Measurements from ENCODE around the gene GUCA2A. TPM values are rescaled to one million over a fixed set of nuclear protein-coding genes. Genes with fewer than 3 reads are reported as not detected.

The GUCA2A gene
- polyA plus RNA-seq, 1 donor from 2014 or later, result not detected

- peaks cover 14% of the 10 kb centered on the region for H3K27me3 Mint-ChIP-seq
- no peak overlapping the region for H3K4me3 Mint-ChIP-seq
- peaks cover 0 to 3% (median 0%) of the 10 kb centered on the region in 3 donors for H3K4me1 Mint-ChIP-seq
- peaks cover 0 to 5% (median 2%) of the 10 kb centered on the region in 3 donors for H3K9me3 Mint-ChIP-seq
- peaks cover 2% of the 10 kb centered on the region for H3K36me3 Mint-ChIP-seq
- peak overlapping the region in 2 of 3 donors; percentile 36 to 53 for H3K27ac Mint-ChIP-seq
These were observed 28.1 kb downstream of the GUCA2A start for GRCh38 chr1:42136466-42136865.

- peaks cover 0 to 5% (median 2%) of the 10 kb centered on the region in 3 donors for H3K9me3 Mint-ChIP-seq
- H3K27me3 Mint-ChIP-seq, result peaks cover 9% of the 10 kb centered on the region
- H3K27ac Mint-ChIP-seq, result no peak overlapping the region
- peaks cover 0 to 3% (median 0%) of the 10 kb centered on the region in 3 donors for H3K4me1 Mint-ChIP-seq
- peaks cover 2% of the 10 kb centered on the region for H3K36me3 Mint-ChIP-seq
- H3K4me3 Mint-ChIP-seq, result no peak overlapping the region
These were observed 29.1 kb downstream of the GUCA2A start for GRCh38 chr1:42135426-42135825.

- Mint-ChIP-seq H3K4me3 (no peak overlapping the region), H3K4me1 (peaks cover 0 to 3% (median 0%) of the 10 kb centered on the region in 3 donors), H3K36me3 (peaks cover 2% of the 10 kb centered on the region), H3K27ac (no peak overlapping the region), H3K9me3 (peaks cover 0 to 5% (median 2%) of the 10 kb centered on the region in 3 donors), H3K27me3 (peaks cover 13% of the 10 kb centered on the region)
These were observed 30.6 kb downstream of the GUCA2A start for GRCh38 chr1:42133809-42134526.

- Mint-ChIP-seq H3K27ac (no peak overlapping the region), H3K4me3 (no peak overlapping the region), H3K9me3 (peaks cover 0 to 3% (median 0%) of the 10 kb centered on the region in 3 donors), H3K4me1 (peaks cover 0 to 3% (median 0%) of the 10 kb centered on the region in 3 donors), H3K36me3 (peaks cover 2% of the 10 kb centered on the region), H3K27me3 (peaks cover 14% of the 10 kb centered on the region)
These were observed 31.2 kb downstream of the GUCA2A start for GRCh38 chr1:42133390-42133789.

GRCh38 chr1:42130061-42130660 is 34.4 kb downstream of the GUCA2A start:
- peaks cover 10% of the 10 kb centered on the region for H3K27me3 Mint-ChIP-seq
- no peak overlapping the region for H3K27ac Mint-ChIP-seq
- H3K4me1 Mint-ChIP-seq, result no peaks in the 10 kb centered on the region
- H3K9me3 Mint-ChIP-seq, result no peaks in the 10 kb centered on the region
- H3K36me3 Mint-ChIP-seq, result peaks cover 2% of the 10 kb centered on the region
- no peak overlapping the region for H3K4me3 Mint-ChIP-seq

GRCh38 chr1:42128964-42129363 is 35.6 kb downstream of the GUCA2A start:
- peaks cover 2% of the 10 kb centered on the region for H3K36me3 Mint-ChIP-seq
- no peak overlapping the region for H3K27ac Mint-ChIP-seq
- peaks cover 0 to 3% (median 0%) of the 10 kb centered on the region in 3 donors for H3K9me3 Mint-ChIP-seq
- peaks cover 10% of the 10 kb centered on the region for H3K27me3 Mint-ChIP-seq
- H3K4me1 Mint-ChIP-seq, result no peaks in the 10 kb centered on the region
- no peak overlapping the region for H3K4me3 Mint-ChIP-seq

GRCh38 chr1:42128499-42128898 is 36.0 kb downstream of the GUCA2A start:
- H3K4me1 Mint-ChIP-seq, result no peaks in the 10 kb centered on the region
- peaks cover 0 to 4% (median 0%) of the 10 kb centered on the region in 3 donors for H3K9me3 Mint-ChIP-seq
- peaks cover 1% of the 10 kb centered on the region for H3K36me3 Mint-ChIP-seq
- H3K27me3 Mint-ChIP-seq, result peaks cover 10% of the 10 kb centered on the region
- H3K4me3 Mint-ChIP-seq, result no peak overlapping the region
- no peak overlapping the region for H3K27ac Mint-ChIP-seq

GRCh38 chr1:42127767-42128166 is 36.8 kb downstream of the GUCA2A start:
- no peaks in the 10 kb centered on the region for H3K36me3 Mint-ChIP-seq
- peaks cover 0 to 8% (median 2%) of the 10 kb centered on the region in 3 donors for H3K9me3 Mint-ChIP-seq
- peaks cover 10% of the 10 kb centered on the region for H3K27me3 Mint-ChIP-seq
- no peak overlapping the region for H3K27ac Mint-ChIP-seq
- H3K4me1 Mint-ChIP-seq, result no peaks in the 10 kb centered on the region
- no peak overlapping the region for H3K4me3 Mint-ChIP-seq

GRCh38 chr1:42125552-42125951 is 39.0 kb downstream of the GUCA2A start:
- Mint-ChIP-seq H3K36me3 (peaks cover 2% of the 10 kb centered on the region), H3K27ac (peak overlapping the region in 1 of 3 donors; percentile 44), H3K4me1 (no peaks in the 10 kb centered on the region), H3K9me3 (peaks cover 4 to 13% (median 10%) of the 10 kb centered on the region in 3 donors), H3K4me3 (no peak overlapping the region), H3K27me3 (peaks cover 10% of the 10 kb centered on the region)

GRCh38 chr1:42122408-42122807 is 42.1 kb downstream of the GUCA2A start:
- no peaks in the 10 kb centered on the region for H3K4me1 Mint-ChIP-seq
- peaks cover 3% of the 10 kb centered on the region for H3K27me3 Mint-ChIP-seq
- peaks cover 4 to 13% (median 10%) of the 10 kb centered on the region in 3 donors for H3K9me3 Mint-ChIP-seq
- H3K4me3 Mint-ChIP-seq, result no peak overlapping the region
- no peak overlapping the region for H3K27ac Mint-ChIP-seq
- peaks cover 2% of the 10 kb centered on the region for H3K36me3 Mint-ChIP-seq

- peaks cover 13% of the 10 kb centered on the region for H3K27me3 Mint-ChIP-seq
- H3K36me3 Mint-ChIP-seq, result peaks cover 2% of the 10 kb centered on the region
- H3K9me3 Mint-ChIP-seq, result peaks cover 4 to 13% (median 5%) of the 10 kb centered on the region in 3 donors
- no peak overlapping the region for H3K4me3 Mint-ChIP-seq
- no peak overlapping the region for H3K27ac Mint-ChIP-seq
- H3K4me1 Mint-ChIP-seq, result peaks cover 0 to 1% (median 0%) of the 10 kb centered on the region in 3 donors
These were observed 46.4 kb downstream of the GUCA2A start for GRCh38 chr1:42118125-42118524.

GRCh38 chr1:42117214-42117613 is 47.3 kb downstream of the GUCA2A start:
- peaks cover 0 to 6% (median 2%) of the 10 kb centered on the region in 3 donors for H3K9me3 Mint-ChIP-seq
- peaks cover 2% of the 10 kb centered on the region for H3K36me3 Mint-ChIP-seq
- H3K4me1 Mint-ChIP-seq, result peaks cover 0 to 1% (median 0%) of the 10 kb centered on the region in 3 donors
- peaks cover 13% of the 10 kb centered on the region for H3K27me3 Mint-ChIP-seq
- no peak overlapping the region for H3K27ac Mint-ChIP-seq
- no peak overlapping the region for H3K4me3 Mint-ChIP-seq

- Mint-ChIP-seq H3K4me3 (no peak overlapping the region), H3K9me3 (no peaks in the 10 kb centered on the region), H3K4me1 (peaks cover 0 to 1% (median 0%) of the 10 kb centered on the region in 3 donors), H3K36me3 (no peaks in the 10 kb centered on the region), H3K27me3 (peaks cover 23% of the 10 kb centered on the region), H3K27ac (no peak overlapping the region)
These were observed 50.3 kb downstream of the GUCA2A start for GRCh38 chr1:42114229-42114628.
